ENCODE measurements around the gene EXOC3L4.

Gene EXOC3L4

DNA sequence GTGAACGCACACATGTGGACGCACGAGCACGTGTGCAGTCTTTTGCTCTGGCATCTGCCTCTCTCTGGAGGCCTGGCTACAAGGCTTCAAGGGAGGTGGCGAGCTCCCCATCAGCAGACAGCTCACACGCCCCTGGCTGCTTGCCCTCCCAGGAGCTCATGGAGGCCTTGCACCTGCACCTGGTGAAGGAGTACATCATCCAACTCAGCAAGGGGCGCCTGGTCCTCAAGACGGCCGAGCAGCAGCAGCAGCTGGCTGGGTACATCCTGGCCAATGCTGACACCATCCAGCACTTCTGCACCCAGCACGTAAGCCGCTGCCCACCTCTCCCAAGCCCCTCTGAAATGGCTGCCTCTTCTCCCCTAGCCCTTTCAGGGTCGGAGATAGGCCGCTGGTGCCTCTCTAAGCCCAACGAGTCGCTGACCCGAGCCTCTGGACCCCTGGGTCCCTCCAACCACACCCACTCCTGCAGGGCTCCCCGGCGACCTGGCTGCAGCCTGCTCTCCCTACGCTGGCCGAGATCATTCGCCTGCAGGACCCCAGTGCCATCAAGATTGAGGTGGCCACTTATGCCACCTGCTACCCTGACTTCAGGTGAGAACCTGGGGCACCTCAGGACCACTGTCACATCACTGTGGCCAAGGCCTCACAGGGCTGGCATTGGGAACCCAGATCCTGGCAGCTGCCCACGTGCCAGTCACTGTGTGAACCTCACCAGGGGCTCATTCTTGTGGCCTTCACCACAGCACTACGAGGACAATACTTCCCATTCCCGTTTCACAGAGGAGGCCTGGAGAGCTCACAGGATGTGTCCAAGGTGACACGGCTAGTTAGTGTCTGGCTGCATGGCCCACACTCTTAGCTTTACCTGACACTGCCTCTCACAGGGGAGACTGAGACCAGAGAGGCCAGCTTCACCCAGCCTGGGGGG lies 39.0 kb downstream of the EXOC3L4 start:
- no peak for DNase-seq

- no peak for DNase-seq
These were observed 39.9 kb downstream of the EXOC3L4 start for GRCh38 chr14:103134405-103134804.

DNA sequence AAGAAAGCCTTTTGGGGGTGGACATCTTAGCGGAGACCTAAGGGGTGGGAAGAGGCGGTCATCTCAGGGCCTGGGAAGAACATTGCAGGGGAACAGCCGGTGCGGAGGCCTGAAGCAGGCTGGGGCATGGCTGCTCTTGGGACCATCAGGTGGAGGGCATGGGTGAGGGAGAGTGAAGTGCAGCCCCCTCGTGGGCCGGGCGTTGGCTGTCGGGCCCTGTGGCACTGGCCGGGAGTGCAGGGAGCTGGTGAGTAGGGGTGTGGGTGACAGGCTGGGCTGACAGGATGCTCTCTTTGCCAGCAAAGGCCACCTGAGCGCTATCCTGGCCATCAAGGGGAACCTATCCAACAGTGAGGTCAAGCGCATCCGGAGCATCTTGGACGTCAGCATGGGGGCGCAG lies 40.4 kb downstream of the EXOC3L4 start:
- DNase-seq: no peak

DNA sequence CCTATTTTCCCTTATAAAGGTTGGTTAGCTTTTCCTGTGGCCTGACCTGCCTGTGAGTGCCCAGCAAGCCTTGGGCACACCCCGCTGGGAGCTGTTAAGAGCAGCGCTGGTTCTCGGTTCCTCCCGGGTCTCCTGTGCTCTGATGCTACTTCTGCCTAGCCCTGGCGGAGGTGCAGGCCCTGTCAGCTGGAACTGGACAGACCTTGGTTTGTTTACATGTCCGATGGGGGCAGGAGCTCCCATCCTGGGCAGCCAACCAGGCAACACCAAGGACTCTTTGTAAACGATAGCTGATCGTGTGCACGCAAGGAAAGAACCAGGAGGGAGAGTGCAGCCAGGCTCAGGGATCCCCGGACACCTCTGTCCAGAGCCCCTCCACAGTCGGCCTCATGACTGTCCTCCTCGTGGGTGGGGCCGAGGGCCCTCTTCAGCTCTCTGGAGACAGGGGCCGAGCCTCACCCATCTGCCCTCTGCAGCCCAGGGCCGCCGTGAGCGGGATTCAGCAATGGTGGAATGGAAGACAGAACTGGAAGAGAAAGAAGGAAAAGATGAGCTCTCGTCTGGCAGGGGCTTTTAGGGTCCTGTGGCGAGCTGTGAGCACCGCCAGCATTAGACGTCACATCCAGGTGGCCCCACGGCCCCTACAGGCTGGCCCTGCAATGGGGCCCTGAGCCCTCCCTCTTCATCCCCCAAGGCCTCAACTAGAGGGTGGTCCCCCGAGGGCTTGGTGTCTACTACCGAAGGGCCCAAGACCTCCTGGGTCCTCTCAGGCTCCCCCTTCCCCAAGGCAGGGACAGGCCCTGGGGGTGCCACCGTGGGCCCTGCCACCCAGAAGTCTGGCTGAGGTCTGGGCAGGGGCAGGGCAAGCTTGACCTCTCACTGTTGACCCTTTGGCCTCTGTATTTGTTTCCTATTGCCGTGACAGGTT lies 41.1 kb downstream of the EXOC3L4 start:
- no peak for DNase-seq

GRCh38 chr14:103136388-103137271 lies 42.1 kb downstream of the EXOC3L4 start:
- no peak for DNase-seq

GRCh38 chr14:103137689-103138300 lies 43.3 kb downstream of the EXOC3L4 start:
- DNase-seq: no peak

DNA sequence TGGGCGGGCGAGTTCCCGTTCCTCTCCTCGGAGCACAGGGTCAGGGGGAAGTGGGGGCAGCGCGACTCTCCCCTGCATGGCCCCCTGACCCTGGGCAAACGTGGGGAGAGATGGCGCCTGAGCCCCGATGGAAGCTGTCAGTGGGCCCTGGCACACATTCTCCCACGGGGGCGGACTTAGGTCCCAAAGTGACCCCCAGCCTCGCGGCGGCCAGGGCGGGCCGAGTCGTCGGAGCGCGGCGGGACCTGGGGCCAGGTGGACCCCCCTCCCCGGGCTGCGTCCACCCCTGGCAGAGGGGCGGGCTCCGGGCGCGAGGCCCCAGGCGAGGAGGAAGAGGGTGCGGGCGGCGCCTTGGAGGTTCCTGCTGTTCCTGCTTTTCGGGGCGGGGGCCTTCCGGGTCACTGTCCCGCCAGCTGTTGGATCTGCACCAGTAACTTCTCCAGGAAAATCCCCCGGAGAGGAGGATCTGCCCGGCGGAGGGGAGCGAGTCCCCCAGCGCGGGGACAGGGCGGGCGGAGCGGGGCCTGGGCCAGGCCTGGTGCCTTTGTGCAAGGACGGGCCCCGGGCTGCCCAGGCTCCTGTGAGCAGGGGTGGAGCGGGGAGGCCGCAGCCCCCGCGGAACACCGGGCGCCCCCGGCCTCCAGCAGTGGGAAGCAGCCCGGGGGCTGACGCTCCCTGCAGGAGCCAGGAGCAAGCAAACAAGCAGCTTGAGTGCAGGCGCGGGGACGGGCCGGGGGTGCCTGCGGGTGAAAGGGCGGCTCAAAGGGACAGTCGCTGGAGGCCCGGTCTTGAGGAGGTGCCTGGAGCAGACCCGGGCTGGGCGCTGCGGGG lies 44.0 kb downstream of the EXOC3L4 start:
- DNase-seq: no peak

GRCh38 chr14:103139132-103140025 lies 44.9 kb downstream of the EXOC3L4 start:
- no peak for DNase-seq

DNA sequence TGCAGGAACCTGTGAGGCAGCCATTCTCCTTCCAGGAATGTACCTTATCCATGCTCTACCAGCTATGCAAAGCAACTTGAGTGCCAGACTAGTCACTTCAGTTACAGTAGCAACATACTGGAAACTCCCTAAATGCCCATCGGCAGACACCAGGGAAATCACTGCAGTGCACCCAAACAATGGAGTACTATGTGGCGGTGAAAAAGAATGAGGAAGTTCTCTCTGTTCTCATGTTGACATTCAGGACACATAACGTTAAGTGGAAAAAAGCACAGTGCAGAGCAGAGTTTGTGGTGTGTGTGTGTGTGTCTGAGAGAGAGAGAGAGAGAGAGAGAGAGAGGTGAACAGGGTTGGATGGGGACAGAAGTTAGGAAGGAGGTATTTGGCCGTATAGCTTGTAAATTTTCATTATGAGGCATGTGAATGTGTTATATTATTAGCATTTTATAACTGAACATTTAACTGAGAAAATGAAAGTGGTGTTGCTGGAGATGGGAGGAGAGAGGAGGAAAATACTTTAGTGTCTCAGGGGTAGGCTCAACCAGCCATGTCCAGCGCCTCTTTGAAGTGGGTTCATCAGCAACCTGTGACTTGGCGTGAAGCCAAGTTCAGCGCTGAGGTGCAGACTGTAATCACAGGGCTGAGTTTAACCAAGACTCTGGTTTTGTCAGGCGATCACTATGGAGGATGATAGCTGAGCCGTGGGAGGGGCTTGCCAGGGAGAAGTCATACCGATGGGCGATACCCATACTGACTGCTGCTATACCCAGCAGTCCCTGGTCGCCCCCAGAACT lies 46.0 kb downstream of the EXOC3L4 start:
- DNase-seq: no peak

GRCh38 chr14:103141117-103141796 lies 46.7 kb downstream of the EXOC3L4 start:
- DNase-seq: no peak

DNA sequence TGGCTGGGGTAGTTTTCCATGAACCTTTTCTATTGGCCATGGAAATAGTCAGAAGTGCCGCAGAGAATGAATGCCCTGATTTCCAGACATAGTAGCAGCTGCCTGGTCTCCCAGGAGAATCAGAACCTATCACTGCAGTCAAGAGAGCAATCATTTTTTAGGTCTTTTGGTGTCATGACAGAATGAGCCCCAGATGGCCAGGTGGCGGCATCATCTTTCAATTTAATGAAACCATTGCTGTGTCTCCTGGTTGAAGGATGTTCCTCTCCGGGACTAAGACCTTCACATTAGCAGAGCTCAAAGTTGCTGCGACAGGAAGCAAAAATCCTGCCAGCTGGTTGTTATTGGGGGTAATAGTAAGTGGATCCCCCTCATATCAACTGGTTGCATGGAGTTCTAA lies 47.5 kb downstream of the EXOC3L4 start:
- no peak for DNase-seq

DNA sequence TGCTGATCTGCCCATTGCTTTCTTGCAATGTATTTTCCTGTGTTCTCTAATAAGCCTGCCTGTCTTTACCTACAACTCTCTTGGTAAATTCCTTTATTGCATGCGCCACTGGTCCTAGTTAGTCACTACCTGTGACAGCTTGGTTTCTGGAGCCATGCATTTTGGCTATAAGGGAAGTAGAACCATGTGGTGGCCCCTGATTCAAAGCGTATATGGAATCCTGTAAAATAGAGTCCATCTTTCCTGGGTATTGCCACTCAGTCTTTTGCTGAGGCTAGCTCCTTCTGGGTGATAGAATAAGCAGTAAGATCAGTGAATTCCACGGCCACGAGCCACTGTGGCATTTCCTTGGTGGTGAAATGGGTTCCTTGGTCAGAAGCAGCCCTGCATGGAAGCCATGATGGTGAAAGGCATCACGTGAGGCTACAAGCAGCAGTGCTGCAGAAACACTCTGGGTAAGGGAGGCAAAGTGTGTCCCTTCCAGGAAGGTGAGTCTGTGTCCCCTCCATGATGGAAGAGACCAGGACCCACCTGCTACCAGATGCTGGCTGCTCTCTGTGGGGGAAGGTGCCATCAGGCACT lies 48.3 kb downstream of the EXOC3L4 start:
- DNase-seq: no peak

- no peak for DNase-seq
These were observed 49.0 kb downstream of the EXOC3L4 start for GRCh38 chr14:103143506-103143905.

- no peak for DNase-seq
These were observed 49.6 kb downstream of the EXOC3L4 start for GRCh38 chr14:103144085-103144484.

- no peak for DNase-seq
These were observed 51.7 kb downstream of the EXOC3L4 start for GRCh38 chr14:103146141-103146709.

GRCh38 chr14:103149351-103150237 lies 55.1 kb downstream of the EXOC3L4 start:
- DNase-seq: no peak

Measured in C1 segment of cervical spinal cord (tissue), 14 donors.